GM12892 (cell line): ENCODE data around the gene DDX52.
"Not testable (repeated sequence)": the region's sequence is repeated elsewhere in the genome, so short reads cannot be mapped to it uniquely, and the experiment has no call there.

ENCODE experiments used
- DNase-seq: peaks from one replicate; pipeline ENCODE4 v3.0.0; 2011; ENCODE audit not compliant: insufficient read length
- FAIRE-seq: peaks from 2 replicates; lab custom pipeline; 2011; peaks lifted over from hg19 to GRCh38; lab: Jason Lieb, UNC
- POLR2A ChIP-seq: IDR thresholded peaks from 2 replicates; pipeline ENCODE4 v1.6.1; 2011; ENCODE audit warnings: low read depth, low read length, control low read depth
- POLR2AphosphoS5 ChIP-seq: IDR thresholded peaks from 2 replicates; pipeline ENCODE4 v1.6.1; 2011; ENCODE audit warnings: low read depth, low read length, control low read depth
- TAF1 ChIP-seq: IDR thresholded peaks from 2 replicates; pipeline ENCODE4 v1.6.1; 2011; ENCODE audit warnings: low read depth, mild to moderate bottlenecking, control low read depth, low read length, borderline replicate concordance

DDX52 gene

DNA sequence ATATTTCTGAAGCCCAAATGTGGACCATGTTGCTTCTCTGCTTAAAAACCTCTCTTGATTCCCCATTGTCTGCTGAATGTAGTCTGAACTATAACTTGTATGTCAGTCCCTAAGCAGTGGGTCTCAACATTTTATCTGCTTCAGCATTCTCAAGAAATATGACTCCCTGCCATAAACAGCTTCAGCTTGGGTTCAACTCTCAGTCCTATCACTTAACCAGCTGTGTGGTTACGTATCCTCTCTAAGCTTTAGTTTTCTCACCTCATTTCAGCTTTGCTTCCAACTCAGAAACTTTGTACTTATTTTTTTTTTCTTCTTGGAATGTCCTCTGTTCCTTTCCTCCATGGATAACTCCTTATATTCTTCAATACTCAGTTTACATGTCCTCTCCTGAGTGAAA lies 4.6 kb upstream of the DDX52 start:
- TF ChIP-seq POLR2AphosphoS5, result no peak
- TF ChIP-seq TAF1, result no peak
- no peak for TF ChIP-seq POLR2A
- no peak for FAIRE-seq
- no peak for DNase-seq

DNA sequence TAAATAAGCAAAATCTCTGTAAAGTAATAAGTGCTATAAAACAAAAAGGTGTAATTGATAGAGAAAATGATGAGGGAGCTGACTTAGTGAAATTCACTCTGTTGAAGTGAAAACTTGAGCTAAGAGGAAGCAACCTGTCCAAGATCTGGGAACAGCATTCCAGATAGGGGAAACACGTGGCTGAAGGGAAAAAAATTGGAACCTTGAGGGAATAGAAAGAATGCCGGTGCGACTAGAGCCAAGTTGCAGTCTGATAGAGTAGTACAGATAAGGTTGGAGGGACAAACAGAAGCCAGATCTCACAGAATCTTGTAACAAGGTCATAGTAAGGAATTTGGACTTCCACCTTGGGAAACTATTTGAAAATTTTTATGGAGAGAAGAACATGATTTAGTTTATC lies 623 bp upstream of the DDX52 start:
- TF ChIP-seq TAF1, result no peak
- FAIRE-seq, result no peak
- no peak for DNase-seq

DNA sequence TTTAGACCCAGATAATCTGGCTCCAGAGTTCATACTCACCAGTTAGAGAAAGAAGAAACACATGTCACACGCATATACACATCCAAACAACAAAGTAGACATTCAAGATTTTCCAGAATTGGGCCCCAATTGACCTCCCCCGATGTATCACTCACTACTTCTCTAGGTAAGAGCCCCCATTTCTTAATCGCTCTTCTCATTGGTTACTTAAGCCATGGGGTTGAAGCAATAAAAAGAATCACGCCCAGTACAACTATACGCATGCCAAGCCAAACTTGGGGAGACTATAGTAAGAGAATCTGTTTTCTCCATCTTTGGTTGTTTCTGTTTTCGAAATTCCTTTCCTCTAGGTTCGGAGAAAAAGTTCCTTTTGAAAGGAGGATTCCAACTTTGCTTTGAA lies 565 bp downstream of the DDX52 start:
- DNase-seq (no peak), FAIRE-seq (no peak)
- TF ChIP-seq POLR2A (no peak), POLR2AphosphoS5 (no peak)

DNA sequence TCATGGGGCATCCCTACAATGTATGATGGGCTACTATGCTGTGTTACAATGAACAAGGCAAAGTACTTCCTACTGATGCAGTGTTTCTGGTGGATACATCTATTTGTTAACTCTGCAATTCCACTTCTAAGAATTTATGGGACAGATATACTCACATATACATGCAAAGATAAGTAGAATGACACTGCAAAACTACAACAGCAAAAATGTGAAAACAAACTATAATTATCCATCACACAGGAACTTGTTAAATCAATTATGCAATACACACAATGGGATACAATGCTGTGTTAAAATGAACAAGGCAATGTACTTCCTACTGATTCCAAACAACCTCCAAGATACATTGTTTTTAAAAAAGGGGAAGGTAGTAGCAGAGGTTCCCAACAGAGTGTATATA lies 3.2 kb downstream of the DDX52 start:
- no peak for FAIRE-seq
- no peak for DNase-seq
- TF ChIP-seq TAF1, result no peak
- no peak for TF ChIP-seq POLR2AphosphoS5
- TF ChIP-seq POLR2A, result no peak

DNA sequence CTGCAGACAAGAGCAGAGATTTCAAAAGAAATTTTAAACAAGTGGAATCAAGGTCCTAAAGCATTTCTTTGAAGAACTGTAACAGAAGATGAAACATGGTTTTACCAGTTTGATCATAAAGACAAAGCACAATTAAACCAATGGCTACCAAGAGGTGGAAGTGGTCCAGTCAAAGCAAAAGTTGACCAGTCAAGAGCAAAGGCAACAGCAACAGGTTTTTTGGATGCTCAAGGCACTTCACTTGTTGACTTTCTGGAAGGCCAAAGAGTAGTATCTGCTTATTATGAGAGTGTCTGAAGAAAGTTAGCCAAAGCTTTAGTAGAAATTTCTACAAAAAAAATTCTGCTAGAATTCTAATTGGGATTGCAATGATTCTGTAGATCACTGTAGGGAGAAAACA lies 5.3 kb downstream of the DDX52 start:
- TF ChIP-seq POLR2AphosphoS5, result no peak
- TF ChIP-seq POLR2A, result no peak
- no peak for TF ChIP-seq TAF1
- FAIRE-seq (no peak), DNase-seq (no peak)

DNA sequence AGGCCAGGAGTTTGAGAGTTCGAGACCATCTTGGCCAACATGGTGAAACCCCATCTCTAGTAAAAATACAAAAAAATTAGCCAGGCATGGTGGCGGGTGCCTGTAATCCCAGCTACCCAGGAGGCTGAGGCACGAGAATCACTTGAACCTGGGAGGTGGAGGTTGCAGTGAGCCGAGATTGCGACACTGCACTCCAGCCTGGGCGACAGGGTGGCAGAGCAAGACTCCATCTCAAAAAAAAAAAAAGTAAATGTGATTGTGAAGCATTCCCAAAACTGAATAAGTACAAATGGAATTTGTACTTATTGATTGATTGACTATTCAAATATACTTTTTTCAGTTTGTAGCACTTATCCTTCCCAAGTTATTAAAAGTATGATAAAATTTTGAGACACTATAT lies 26.8 kb downstream of the DDX52 start:
- not testable (repeated sequence) for DNase-seq

DNA sequence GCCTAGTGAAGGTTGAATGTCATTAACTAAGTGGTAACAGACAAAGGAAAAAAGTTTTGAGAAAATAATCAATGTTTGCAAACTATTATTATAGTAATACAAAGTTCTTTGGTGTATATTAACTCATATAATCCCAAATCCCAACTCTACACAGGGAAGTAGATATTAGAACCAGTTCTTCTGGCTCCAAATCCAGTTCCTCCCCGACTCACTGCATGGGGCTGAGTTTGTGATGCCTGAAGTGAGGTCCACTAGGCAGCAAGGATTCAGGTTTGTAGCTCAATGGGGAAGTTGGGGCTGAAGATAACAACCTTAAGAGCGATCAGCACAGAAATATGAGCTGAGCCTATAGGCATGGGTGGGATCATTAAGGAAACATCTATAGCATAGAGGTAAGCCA lies 28.4 kb downstream of the DDX52 start:
- TF ChIP-seq TAF1 (no peak), POLR2AphosphoS5 (no peak), POLR2A (no peak)
- DNase-seq (no peak), FAIRE-seq (no peak)

More for the DNA sequence above, 26.8 kb downstream of the DDX52 start:
- not testable (repeated sequence) for FAIRE-seq

DNA sequence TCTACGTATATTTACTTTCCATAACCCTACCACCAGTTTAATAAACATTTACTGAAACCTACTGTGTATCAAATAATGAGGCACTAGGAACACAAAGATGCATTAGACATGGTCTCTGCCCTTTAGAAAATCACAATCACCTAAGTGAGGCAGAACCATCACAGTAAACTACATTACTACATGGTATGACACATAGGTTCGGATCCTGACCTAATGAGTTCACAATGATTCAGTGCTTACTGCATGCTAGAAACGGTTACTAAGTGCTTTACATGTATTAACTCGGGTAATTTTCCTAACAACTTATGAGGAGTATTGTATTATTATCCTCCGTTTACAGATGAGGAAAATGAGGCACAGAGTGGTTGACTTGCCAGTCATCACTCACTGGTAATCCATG lies 28.9 kb downstream of the DDX52 start:
- FAIRE-seq, result no peak
- DNase-seq, result no peak
- TF ChIP-seq TAF1 (no peak), POLR2A (no peak)

DNA sequence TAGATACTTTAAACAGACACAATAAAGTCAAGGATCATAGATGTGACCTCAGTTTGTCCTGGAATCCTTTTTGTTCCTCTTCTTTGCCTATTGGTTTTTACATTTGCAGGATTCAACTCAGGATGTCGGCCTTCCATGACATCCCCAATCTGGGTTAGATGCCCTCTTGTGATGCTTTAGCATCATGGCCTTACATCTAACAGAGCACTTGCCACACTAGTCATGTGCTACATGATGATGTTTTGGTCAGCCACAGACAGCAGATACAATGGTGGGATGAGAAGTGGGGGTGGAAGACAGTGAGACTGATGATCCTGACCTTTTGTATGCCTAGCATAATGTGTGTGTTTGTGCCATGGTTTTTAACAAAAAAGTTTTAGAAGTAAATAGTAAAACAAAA lies 32.3 kb downstream of the DDX52 start:
- DNase-seq (no peak), FAIRE-seq (no peak)
- no peak for TF ChIP-seq TAF1
- peak; percentile 51; the same call in 1 of the 2 replicates for TF ChIP-seq POLR2AphosphoS5
- no peak for TF ChIP-seq POLR2A

DNA sequence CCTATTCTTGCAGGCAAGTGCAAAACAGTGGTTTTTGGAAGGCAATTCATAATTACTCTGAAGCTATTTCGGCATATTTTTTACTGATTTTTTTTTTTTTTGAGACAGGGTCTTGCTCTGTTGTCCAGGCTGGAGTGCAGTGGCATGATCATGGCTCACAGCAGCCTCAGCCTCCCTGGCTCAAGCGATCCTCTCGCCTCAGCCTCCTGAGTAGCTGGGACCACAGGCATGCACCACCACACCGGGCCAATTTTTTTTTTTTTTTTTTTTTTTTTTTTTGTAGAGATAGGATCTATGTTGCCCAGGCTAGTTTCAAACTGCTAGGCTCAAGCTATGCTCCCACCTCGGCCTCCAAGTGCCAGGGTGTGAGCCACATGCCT lies 33.2 kb downstream of the DDX52 start:
- not testable (repeated sequence) for DNase-seq, FAIRE-seq

DNA sequence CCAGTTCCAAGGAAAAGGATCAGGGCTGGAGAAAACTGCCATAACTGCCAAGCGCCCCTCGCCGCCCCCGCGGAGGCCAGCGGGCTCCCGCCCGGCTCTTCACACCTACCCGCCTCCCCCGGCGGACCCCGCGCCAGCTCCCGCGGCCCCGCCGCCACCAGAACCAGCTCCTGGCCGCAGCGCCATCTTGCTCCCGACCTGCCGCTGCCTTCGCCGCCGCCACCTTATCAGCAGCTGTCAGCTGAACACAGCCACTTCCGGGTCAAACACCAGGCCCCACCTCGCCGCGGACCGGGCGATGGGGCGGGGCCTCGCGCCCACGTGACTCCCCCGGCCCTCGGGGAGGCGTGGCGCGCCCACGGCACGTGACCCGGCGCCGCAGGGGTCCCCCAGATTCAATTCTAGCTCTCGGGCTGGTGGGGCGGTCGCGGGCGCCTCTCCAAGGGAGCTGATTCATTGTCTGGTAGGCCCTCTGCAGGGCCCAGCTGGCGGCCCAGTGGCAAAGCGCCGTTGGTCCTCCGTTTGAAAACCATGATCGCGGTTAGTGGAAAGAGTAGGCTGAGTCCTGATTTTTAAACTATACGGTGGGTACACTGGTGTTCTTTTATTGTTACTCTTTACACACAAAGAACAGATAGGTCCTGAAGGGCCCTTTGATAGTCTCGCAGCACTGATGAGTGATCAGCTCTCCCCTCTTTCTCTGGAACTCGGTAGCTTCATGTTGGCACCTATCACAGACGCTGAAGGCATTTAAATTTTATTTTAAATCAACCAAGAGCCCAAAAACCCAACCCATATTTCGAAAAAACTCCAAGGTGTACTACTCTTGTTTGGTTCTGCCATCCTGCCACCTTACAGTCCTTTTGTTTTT lies 33.8 kb downstream of the DDX52 start, which contains the start of gene SYNRG:
Gene SYNRG, minus strand, starts transcription at position 249 of the 871 bp plus-strand sequence. Its CDS starts 63 bp downstream, at position 186.
- TF ChIP-seq POLR2AphosphoS5, result peak; percentile 86
- TF ChIP-seq TAF1, result peak; percentile 95
- peak; percentile 90 for TF ChIP-seq POLR2A
- FAIRE-seq (no peak), DNase-seq (peak; percentile 95)

DNA sequence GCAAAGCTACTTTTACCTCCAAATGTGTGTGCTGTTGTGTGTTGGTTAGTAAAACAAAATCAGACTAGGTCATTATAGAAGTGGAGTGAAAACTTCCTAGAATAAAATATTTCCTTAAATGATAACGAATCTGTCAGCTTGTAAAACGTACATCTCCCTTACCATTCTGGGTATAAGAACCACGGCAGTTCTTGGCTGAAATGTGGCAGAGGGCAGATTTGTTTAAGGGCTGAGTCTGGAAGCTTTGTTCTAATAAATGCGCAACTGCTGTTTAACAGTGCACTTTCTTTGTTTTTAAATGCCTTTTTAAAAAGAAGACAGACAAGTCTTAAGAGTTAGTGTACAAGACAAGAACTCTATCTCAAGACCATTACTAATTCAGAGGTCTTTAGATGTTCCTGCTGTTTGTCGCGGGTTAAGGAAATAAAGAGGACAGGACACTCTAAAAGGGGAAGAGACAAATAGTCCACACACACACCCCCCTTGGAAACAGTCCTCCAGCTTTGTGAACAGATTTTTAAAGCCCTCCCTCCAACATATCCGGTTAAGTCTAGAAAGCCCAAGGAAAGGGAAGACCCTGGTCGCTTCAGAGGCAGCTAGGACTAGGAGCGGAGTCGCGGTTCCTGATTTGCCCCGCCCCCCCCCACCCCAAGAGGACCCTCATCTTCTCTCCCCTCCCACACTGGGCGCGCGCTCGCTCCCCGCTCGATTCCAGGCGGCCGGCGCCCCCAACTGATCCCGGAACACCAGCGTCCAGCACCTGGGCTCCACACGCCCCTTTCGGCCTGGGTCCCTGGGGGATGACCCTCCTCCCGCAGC lies 34.7 kb downstream of the DDX52 start:
- peak; percentile 6 for DNase-seq
- TF ChIP-seq POLR2A, result no peak
- TF ChIP-seq POLR2AphosphoS5, result no peak
- TF ChIP-seq TAF1, result no peak
- FAIRE-seq, result no peak
